HCT116 (cell line): Measurements from ENCODE around the gene DRG2. TPM values are rescaled to one million over a fixed set of nuclear protein-coding genes. Genes with fewer than 3 reads are reported as not detected.

Experiments
- ATAC-seq: fragments of 200-7000 bp; cut with Tn5 transposase; 2 replicates; pipeline ENCODE4 v1.9.1; 2020; ENCODE audit warnings: mild to moderate bottlenecking, moderate library complexity
- BruUV-seq: library from RNA; stranded (reverse); fragments of 400-500 nt; replicated peaks from 2 replicates; lab custom pipeline; 2021; lab: Mats Ljungman, UMichigan
- CTCF ChIA-PET: fragments of 300-600 bp; sonication (Branson Sonifier 250); formaldehyde crosslinking; loops from one replicate; lab custom pipeline; 2021; ENCODE audit warnings: antibody characterized with exemption; lab: Charles Lee
- POLR2A ChIA-PET: fragments of 300-600, 350-600 bp; sonication (Branson Sonifier 250); formaldehyde crosslinking; loops from one replicate; lab custom pipeline; 2021; ENCODE audit warnings: antibody characterized with exemption; lab: Charles Lee
- RAD21 ChIA-PET, 2 experiments: fragments of 300-600 bp; sonication (Branson Sonifier 250); formaldehyde crosslinking; loops; one replicate each; lab custom pipeline; 2023; ENCODE audit warnings: low total read pairs in 2 of 2; ENCODE audit not compliant: uncharacterized antibody in 2 of 2, unreplicated experiment in 2 of 2, low non-redundant PET in 1 of 2; lab: Charles Lee
- DNase-seq: peaks from one replicate; pipeline ENCODE4 v3.0.0-alpha.2; 2010; ENCODE audit warnings: low read depth, low spot score
- H2AFZ ChIP-seq: fragments of 200-600 bp; shearing (Covaris generic), sonication (generic); 2 replicates; pipeline ENCODE4 v1.6.1; 2017; ENCODE audit warnings: low read depth, mixed run types, mixed read lengths, antibody characterized with exemption, low read length; ENCODE audit not compliant: poor library complexity, severe bottlenecking
- H3K27ac ChIP-seq: 2 replicates; pipeline ENCODE4 v1.5.1; 2012; ENCODE audit warnings: low read depth, low read length
- H3K27me3 ChIP-seq: fragments of 200-600 bp; sonication (generic); 2 replicates; pipeline ENCODE4 v1.6.1; 2016; ENCODE audit warnings: mixed run types, low read length, mixed read lengths; ENCODE audit not compliant: insufficient read depth
- H3K36me3 ChIP-seq, 2 experiments: fragments of 200-500 bp in 1 of 2; fragments of 200-600 bp in 1 of 2; sonication (Bioruptor generic) in 1 of 2; sonication (generic) in 1 of 2; 2 replicates each; pipeline versions ENCODE4 v1.5.1 to v1.6.1; 2014 to 2016; ENCODE audit warnings: low read length in 2 of 2, inconsistent platforms in 1 of 2, mixed read lengths in 1 of 2, mixed run types in 1 of 2; ENCODE audit not compliant: insufficient read depth in 2 of 2, control insufficient read depth in 1 of 2
- H3K4me1 ChIP-seq, 2 experiments: fragments of 200-600 bp in 1 of 2; sonication (generic) in 1 of 2; 2 replicates each; pipeline versions ENCODE4 v1.5.1 to v1.6.1; 2012 to 2017; ENCODE audit warnings: low read length in 2 of 2, inconsistent platforms in 1 of 2, mild to moderate bottlenecking in 1 of 2, mixed read lengths in 1 of 2, mixed run types in 1 of 2, moderate library complexity in 1 of 2; ENCODE audit not compliant: insufficient read depth in 2 of 2, control insufficient read depth in 1 of 2
- H3K4me2 ChIP-seq: fragments of 200-600 bp; sonication (generic); 2 replicates; pipeline ENCODE4 v1.6.1; 2017; ENCODE audit warnings: mixed run types, low read length, mixed read lengths
- H3K4me3 ChIP-seq, 2 experiments: fragments of 200-600 bp in 1 of 2; sonication (generic) in 1 of 2; replicated peaks in 1 of 2; 2 replicates each; pipeline ENCODE4 v1.5.1; 2011 to 2016; ENCODE audit warnings: low read length in 2 of 2, control low read depth in 1 of 2, low read depth in 1 of 2, mild to moderate bottlenecking in 1 of 2, mixed read lengths in 1 of 2, mixed run types in 1 of 2
- H3K79me2 ChIP-seq: fragments of 200-600 bp; sonication (generic); 2 replicates; pipeline ENCODE4 v1.6.1; 2017; ENCODE audit warnings: mild to moderate bottlenecking, mixed run types, low read length, moderate library complexity, mixed read lengths; ENCODE audit not compliant: insufficient read depth
- H3K9ac ChIP-seq: fragments of 200-600 bp; sonication (generic); 2 replicates; pipeline ENCODE4 v1.6.1; 2016; ENCODE audit warnings: low read length, mixed read lengths
- H3K9me2 ChIP-seq: fragments of 200-600 bp; sonication (generic), shearing (Covaris generic); 2 replicates; pipeline ENCODE4 v1.6.1; 2017; ENCODE audit warnings: mixed run types, mild to moderate bottlenecking, moderate library complexity; ENCODE audit not compliant: insufficient read depth
- H3K9me3 ChIP-seq, 2 experiments: fragments of 200-500 bp in 1 of 2; fragments of 200-600 bp in 1 of 2; sonication (Bioruptor generic) in 1 of 2; sonication (generic) in 1 of 2; 2 replicates each; pipeline ENCODE4 v1.6.1; 2014 to 2017; ENCODE audit warnings: low read length in 2 of 2, mixed read lengths in 2 of 2, inconsistent platforms in 1 of 2, low read depth in 1 of 2, mild to moderate bottlenecking in 1 of 2, mixed run types in 1 of 2, moderate library complexity in 1 of 2; ENCODE audit not compliant: control insufficient read depth in 1 of 2, insufficient read depth in 1 of 2
- H4K20me1 ChIP-seq: fragments of 200-600 bp; sonication (generic), shearing (Covaris generic); 2 replicates; pipeline ENCODE4 v1.6.1; 2017; ENCODE audit warnings: mixed run types, mild to moderate bottlenecking, moderate library complexity; ENCODE audit not compliant: insufficient read depth
- CEBPB ChIP-seq: IDR thresholded peaks from 2 replicates; pipeline ENCODE4 v1.6.1; 2012; ENCODE audit warnings: low read depth
- EGR1 ChIP-seq: IDR thresholded peaks from 2 replicates; pipeline ENCODE4 v1.6.1; 2012; ENCODE audit warnings: low read depth
- ELF1 ChIP-seq: IDR thresholded peaks from 2 replicates; pipeline ENCODE4 v1.6.1; 2012; ENCODE audit warnings: low read depth, borderline replicate concordance
- EZH2 ChIP-seq: fragments of 200-600 bp; sonication (generic); IDR thresholded peaks from 2 replicates; pipeline ENCODE4 v1.6.1; 2017; ENCODE audit warnings: antibody characterized with exemption, mixed run types
- EZH2phosphoT487 ChIP-seq: fragments of 200-600 bp; IDR thresholded peaks from 2 replicates; pipeline ENCODE4 v1.6.1; 2018; ENCODE audit warnings: antibody characterized with exemption, borderline replicate concordance
- POLR2A ChIP-seq: IDR thresholded peaks from 2 replicates; pipeline ENCODE4 v1.7.0; 2011; ENCODE audit warnings: borderline replicate concordance; ENCODE audit not compliant: insufficient read depth, insufficient read length; ENCODE audit errors: extremely low read depth
- RAD21 ChIP-seq: IDR thresholded peaks from 2 replicates; pipeline ENCODE4 v1.6.1; 2012; ENCODE audit warnings: low read depth, mild to moderate bottlenecking
- SIN3A ChIP-seq: IDR thresholded peaks from 2 replicates; pipeline ENCODE4 v1.6.1; 2012; ENCODE audit warnings: low read depth
- SP1 ChIP-seq: IDR thresholded peaks from 2 replicates; pipeline ENCODE4 v1.6.1; 2012; ENCODE audit warnings: low read depth
- SRF ChIP-seq: IDR thresholded peaks from 2 replicates; pipeline ENCODE4 v1.6.1; 2012; ENCODE audit warnings: low read depth
- intact Hi-C: fragments of 100-400 bp; cut with micrococcal nuclease; formaldehyde crosslinking; loops from 2 replicates; pipeline ENCODE4 v1.10.0; 2022
- total RNA-seq: library from RNA; stranded (reverse); gene quantifications from one replicate; pipeline ENCODE4 v1.2.1, GENCODE V29; 2021; ENCODE audit not compliant: unreplicated experiment
- TF ChIP-seq, protein P1 (sequence below): IDR thresholded peaks from 2 replicates; pipeline ENCODE4 v1.6.1; 2012
- TF ChIP-seq, protein P2 (sequence below): IDR thresholded peaks from 2 replicates; pipeline ENCODE4 v1.6.1; 2011; ENCODE audit warnings: mild to moderate bottlenecking, low read length, moderate library complexity; ENCODE audit not compliant: insufficient replicate concordance; ENCODE audit errors: extremely low read depth
- TF ChIP-seq, protein P3 (sequence below): IDR thresholded peaks from 2 replicates; pipeline ENCODE4 v1.6.1; 2012; ENCODE audit warnings: low read depth
- TF ChIP-seq, protein P4 (sequence below): IDR thresholded peaks from 2 replicates; pipeline ENCODE4 v1.6.1; 2012

Gene DRG2
- total RNA-seq, 1 experiment from 2014 or later, result 41.0 TPM

DNA sequence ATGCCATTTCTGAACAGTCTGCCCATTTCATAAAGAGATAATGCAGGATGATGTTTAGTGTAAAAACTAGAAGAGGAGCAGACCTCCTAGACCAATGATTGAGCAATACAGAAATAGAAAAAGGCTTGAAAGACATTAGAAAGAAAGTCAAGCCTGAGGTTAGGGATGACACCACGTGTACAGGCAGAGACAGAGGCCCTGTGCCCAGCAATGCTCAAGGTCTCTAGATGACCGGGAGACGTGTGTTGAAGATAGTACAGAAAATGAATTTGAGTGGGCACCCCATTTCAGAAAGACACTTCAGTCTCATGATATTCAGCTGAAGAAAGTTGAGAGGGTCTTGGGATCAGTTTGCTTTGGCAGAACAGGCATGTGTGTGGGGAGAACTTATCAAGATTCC lies 43.1 kb upstream of the DRG2 start:
- no TSS peak for BruUV-seq
- ChIA-PET RAD21 (no interaction called here), CTCF (no interaction called here), POLR2A (no interaction called here)
- peaks cover 0 to 10% of the 10 kb centered on the region in 2 experiments; a peak in 2 of 4 replicates for H3K4me1 ChIP-seq
- no peak overlapping the region for H3K9ac ChIP-seq
- TF ChIP-seq, protein P1, sequence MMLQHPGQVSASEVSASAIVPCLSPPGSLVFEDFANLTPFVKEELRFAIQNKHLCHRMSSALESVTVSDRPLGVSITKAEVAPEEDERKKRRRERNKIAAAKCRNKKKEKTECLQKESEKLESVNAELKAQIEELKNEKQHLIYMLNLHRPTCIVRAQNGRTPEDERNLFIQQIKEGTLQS, result no peak
- TF ChIP-seq, protein P2, sequence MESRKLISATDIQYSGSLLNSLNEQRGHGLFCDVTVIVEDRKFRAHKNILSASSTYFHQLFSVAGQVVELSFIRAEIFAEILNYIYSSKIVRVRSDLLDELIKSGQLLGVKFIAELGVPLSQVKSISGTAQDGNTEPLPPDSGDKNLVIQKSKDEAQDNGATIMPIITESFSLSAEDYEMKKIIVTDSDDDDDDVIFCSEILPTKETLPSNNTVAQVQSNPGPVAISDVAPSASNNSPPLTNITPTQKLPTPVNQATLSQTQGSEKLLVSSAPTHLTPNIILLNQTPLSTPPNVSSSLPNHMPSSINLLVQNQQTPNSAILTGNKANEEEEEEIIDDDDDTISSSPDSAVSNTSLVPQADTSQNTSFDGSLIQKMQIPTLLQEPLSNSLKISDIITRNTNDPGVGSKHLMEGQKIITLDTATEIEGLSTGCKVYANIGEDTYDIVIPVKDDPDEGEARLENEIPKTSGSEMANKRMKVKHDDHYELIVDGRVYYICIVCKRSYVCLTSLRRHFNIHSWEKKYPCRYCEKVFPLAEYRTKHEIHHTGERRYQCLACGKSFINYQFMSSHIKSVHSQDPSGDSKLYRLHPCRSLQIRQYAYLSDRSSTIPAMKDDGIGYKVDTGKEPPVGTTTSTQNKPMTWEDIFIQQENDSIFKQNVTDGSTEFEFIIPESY, result no peak
- TF ChIP-seq SRF (no peak), EZH2 (no peak), EZH2phosphoT487 (no peak), RAD21 (no peak), SP1 (no peak), SIN3A (no peak), ELF1 (no peak), POLR2A (no peak), CEBPB (no peak), EGR1 (no peak)
- TF ChIP-seq, protein P3, sequence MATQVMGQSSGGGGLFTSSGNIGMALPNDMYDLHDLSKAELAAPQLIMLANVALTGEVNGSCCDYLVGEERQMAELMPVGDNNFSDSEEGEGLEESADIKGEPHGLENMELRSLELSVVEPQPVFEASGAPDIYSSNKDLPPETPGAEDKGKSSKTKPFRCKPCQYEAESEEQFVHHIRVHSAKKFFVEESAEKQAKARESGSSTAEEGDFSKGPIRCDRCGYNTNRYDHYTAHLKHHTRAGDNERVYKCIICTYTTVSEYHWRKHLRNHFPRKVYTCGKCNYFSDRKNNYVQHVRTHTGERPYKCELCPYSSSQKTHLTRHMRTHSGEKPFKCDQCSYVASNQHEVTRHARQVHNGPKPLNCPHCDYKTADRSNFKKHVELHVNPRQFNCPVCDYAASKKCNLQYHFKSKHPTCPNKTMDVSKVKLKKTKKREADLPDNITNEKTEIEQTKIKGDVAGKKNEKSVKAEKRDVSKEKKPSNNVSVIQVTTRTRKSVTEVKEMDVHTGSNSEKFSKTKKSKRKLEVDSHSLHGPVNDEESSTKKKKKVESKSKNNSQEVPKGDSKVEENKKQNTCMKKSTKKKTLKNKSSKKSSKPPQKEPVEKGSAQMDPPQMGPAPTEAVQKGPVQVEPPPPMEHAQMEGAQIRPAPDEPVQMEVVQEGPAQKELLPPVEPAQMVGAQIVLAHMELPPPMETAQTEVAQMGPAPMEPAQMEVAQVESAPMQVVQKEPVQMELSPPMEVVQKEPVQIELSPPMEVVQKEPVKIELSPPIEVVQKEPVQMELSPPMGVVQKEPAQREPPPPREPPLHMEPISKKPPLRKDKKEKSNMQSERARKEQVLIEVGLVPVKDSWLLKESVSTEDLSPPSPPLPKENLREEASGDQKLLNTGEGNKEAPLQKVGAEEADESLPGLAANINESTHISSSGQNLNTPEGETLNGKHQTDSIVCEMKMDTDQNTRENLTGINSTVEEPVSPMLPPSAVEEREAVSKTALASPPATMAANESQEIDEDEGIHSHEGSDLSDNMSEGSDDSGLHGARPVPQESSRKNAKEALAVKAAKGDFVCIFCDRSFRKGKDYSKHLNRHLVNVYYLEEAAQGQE, result no peak
- TF ChIP-seq, protein P4, sequence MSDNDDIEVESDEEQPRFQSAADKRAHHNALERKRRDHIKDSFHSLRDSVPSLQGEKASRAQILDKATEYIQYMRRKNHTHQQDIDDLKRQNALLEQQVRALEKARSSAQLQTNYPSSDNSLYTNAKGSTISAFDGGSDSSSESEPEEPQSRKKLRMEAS, result no peak
- no peaks in the 10 kb centered on the region for H3K27me3 ChIP-seq
- H3K27ac ChIP-seq, result no peak overlapping the region
- DNase-seq (no peak), ATAC-seq (no peak)
- intact Hi-C loops, result no loop called here
- no peaks in the 10 kb centered on the region for H3K9me2 ChIP-seq
- H2AFZ ChIP-seq, result no peak overlapping the region
- no peaks in the 10 kb centered on the region for H3K9me3 ChIP-seq
- 0 out of 4 replicates have a peak, but pooled peaks cover 0 to 3% of the 10 kb centered on the region in 2 experiments for H3K36me3 ChIP-seq
- no peaks in the 10 kb centered on the region for H4K20me1 ChIP-seq
- no peak overlapping the region for H3K4me2 ChIP-seq
- H3K79me2 ChIP-seq, result peaks cover 12% of the 10 kb centered on the region
- no peak overlapping the region for H3K4me3 ChIP-seq
